Nephron progenitor cell (in vitro differentiated cells): ENCODE results near the gene NCR3LG1.

Experiments used
- DNase-seq: peaks from one replicate; pipeline ENCODE4 v3.0.0; 2021
- H3K27ac Mint-ChIP-seq: 2 replicates; pipeline ENCODE4 v1.8.0; 2021; ENCODE audit warnings: mild to moderate bottlenecking, moderate library complexity, mixed read lengths
- H3K27me3 Mint-ChIP-seq: 2 replicates; pipeline ENCODE4 v1.8.0; 2021; ENCODE audit warnings: mild to moderate bottlenecking, low read depth, mixed read lengths; ENCODE audit not compliant: poor library complexity
- H3K36me3 Mint-ChIP-seq: 2 replicates; pipeline ENCODE4 v1.8.0; 2021; ENCODE audit warnings: low read depth, mixed read lengths
- H3K4me1 Mint-ChIP-seq: 2 replicates; pipeline ENCODE4 v1.8.0; 2021; ENCODE audit warnings: mixed read lengths
- H3K4me3 Mint-ChIP-seq: 2 replicates; pipeline ENCODE4 v1.8.0; 2021; ENCODE audit warnings: mild to moderate bottlenecking, moderate library complexity, mixed read lengths
- H3K9me3 Mint-ChIP-seq: 2 replicates; pipeline ENCODE4 v1.8.0; 2021; ENCODE audit warnings: mild to moderate bottlenecking, moderate library complexity, mixed read lengths
- CTCF ChIP-seq: fragments of 200-600 bp; sonication (generic); IDR thresholded peaks from 2 replicates; pipeline ENCODE4 v1.5.0; 2021; ENCODE audit warnings: antibody characterized with exemption

The NCR3LG1 gene

DNA sequence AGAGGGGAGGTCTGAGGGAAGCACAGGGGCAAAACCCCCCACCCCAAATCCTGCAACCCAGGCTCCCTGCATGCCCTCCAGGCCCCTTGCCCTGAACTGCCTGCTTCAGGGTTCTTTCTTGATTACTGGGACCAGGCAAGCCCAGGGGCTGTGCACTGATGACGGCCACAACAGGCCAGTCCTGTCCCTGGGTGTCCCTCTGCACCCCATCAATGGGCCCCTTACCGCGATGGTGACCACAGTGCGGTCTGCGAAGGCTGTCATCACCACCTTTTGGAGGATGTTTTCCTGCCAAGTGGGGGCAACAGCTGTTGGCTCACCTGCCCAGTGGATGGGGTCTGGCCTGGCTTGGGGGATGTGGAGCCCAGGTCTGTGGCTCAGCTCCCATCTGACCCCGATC is 41.9 kb downstream of the NCR3LG1 start:
- Mint-ChIP-seq H3K4me3 (no peak overlapping the region), H3K36me3 (no peaks in the 10 kb centered on the region), H3K9me3 (no peaks in the 10 kb centered on the region), H3K27ac (no peak overlapping the region), H3K27me3 (peaks cover 30% of the 10 kb centered on the region), H3K4me1 (no peaks in the 10 kb centered on the region)
- no peak for TF ChIP-seq CTCF
- DNase-seq = no peak

DNA sequence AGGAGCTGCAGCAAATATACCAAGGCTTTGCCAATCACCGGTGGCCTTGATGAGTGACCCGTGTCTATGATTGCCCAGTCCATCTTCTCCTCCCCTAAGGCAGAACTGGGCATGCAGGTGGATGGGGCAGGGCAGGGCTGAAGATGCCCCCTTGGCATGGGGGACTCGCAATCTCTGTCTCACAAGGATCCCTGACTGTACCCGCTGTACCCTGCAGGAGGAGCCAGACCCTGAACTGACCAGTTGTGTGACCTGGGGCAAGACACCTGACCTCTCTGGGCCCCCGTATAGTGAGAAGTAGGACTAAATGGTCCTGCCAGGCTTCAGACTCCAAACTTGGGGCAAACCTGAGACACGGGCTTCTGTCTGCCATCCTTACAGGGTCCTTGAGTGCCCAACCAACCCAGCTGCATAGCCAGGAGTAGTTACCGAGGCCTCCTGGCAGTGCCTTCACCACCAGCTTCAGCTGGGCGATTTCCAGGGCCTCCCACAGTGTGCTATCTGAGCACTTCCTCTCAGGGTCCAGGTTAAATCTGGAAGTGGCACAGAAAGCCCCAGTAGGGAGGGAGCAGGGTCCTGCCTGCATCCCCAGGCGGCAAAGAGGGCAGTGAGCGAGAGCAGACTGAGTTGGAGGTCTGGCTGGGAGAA is 43.3 kb downstream of the NCR3LG1 start:
- DNase-seq = no peak
- TF ChIP-seq CTCF = no peak
- Mint-ChIP-seq H3K27ac (no peak overlapping the region), H3K9me3 (no peaks in the 10 kb centered on the region), H3K36me3 (no peaks in the 10 kb centered on the region), H3K27me3 (peaks cover 28% of the 10 kb centered on the region), H3K4me1 (peaks cover 2% of the 10 kb centered on the region), H3K4me3 (no peak overlapping the region)

GRCh38 chr11:17395554-17395961 is 44.0 kb downstream of the NCR3LG1 start:
- Mint-ChIP-seq H3K36me3 (no peaks in the 10 kb centered on the region), H3K4me3 (no peak overlapping the region), H3K9me3 (no peaks in the 10 kb centered on the region), H3K4me1 (peaks cover 6% of the 10 kb centered on the region), H3K27ac (no peak overlapping the region), H3K27me3 (peaks cover 23% of the 10 kb centered on the region)
- TF ChIP-seq CTCF = no peak
- DNase-seq = no peak

- H3K4me1 Mint-ChIP-seq = peaks cover 6% of the 10 kb centered on the region
These were observed 44.4 kb downstream of the NCR3LG1 start for GRCh38 chr11:17395978-17396377.

GRCh38 chr11:17396598-17397310 is 45.2 kb downstream of the NCR3LG1 start:
- H3K4me3 Mint-ChIP-seq = no peak overlapping the region
- DNase-seq = no peak
- no peak overlapping the region for H3K27ac Mint-ChIP-seq
- H3K36me3 Mint-ChIP-seq = no peaks in the 10 kb centered on the region
- H3K4me1 Mint-ChIP-seq = peaks cover 6% of the 10 kb centered on the region
- TF ChIP-seq CTCF = no peak
- H3K27me3 Mint-ChIP-seq = peaks cover 20% of the 10 kb centered on the region
- no peaks in the 10 kb centered on the region for H3K9me3 Mint-ChIP-seq

More at GRCh38 chr11:17395978-17396377, 44.4 kb downstream of the NCR3LG1 start:
- Mint-ChIP-seq H3K27me3 (peaks cover 26% of the 10 kb centered on the region), H3K27ac (no peak overlapping the region), H3K9me3 (no peaks in the 10 kb centered on the region), H3K36me3 (no peaks in the 10 kb centered on the region), H3K4me3 (no peak overlapping the region)
- DNase-seq = no peak
- no peak for TF ChIP-seq CTCF
